AG20443 (cell line): ENCODE data around the gene CMTM2.
A peak's percentile ranks its signal among the peaks of the same experiment; 100 is the strongest.
"Not testable (repeated sequence)": the region's sequence is repeated elsewhere in the genome, so short reads cannot be mapped to it uniquely, and the experiment has no call there.

Experiments
- DNase-seq: peaks from one replicate; pipeline ENCODE4 v3.0.0; 2012; ENCODE audit warnings: low spot score, mixed read lengths

Gene CMTM2

GRCh38 chr16:66605979-66606751, 26.9 kb downstream of the CMTM2 start:
- DNase-seq, result no peak

GRCh38 chr16:66608241-66609138, 29.2 kb downstream of the CMTM2 start:
- peak; percentile 94 for DNase-seq

GRCh38 chr16:66609139-66609510, 29.9 kb downstream of the CMTM2 start:
- no peak for DNase-seq

- DNase-seq, result no peak
These were observed 31.0 kb downstream of the CMTM2 start for GRCh38 chr16:66610111-66610820.

GRCh38 chr16:66611911-66612310, 32.6 kb downstream of the CMTM2 start:
- DNase-seq, result not testable (repeated sequence)

GRCh38 chr16:66612422-66612821, 33.2 kb downstream of the CMTM2 start:
- DNase-seq, result no peak

GRCh38 chr16:66614161-66614802, 35.0 kb downstream of the CMTM2 start:
- no peak for DNase-seq

- DNase-seq, result no peak
These were observed 36.9 kb downstream of the CMTM2 start for GRCh38 chr16:66616169-66616568.

- DNase-seq, result no peak
These were observed 37.3 kb downstream of the CMTM2 start for GRCh38 chr16:66616592-66616991.

GRCh38 chr16:66617010-66617434, 37.8 kb downstream of the CMTM2 start:
- DNase-seq, result no peak

GRCh38 chr16:66617728-66618127, 38.5 kb downstream of the CMTM2 start:
- DNase-seq, result no peak

- peak; percentile 91 for DNase-seq
These were observed 39.5 kb downstream of the CMTM2 start for GRCh38 chr16:66618588-66619375.

GRCh38 chr16:66619534-66620428, 40.5 kb downstream of the CMTM2 start:
- DNase-seq, result peak; percentile 48

GRCh38 chr16:66620429-66620795, 41.1 kb downstream of the CMTM2 start:
- DNase-seq, result no peak

GRCh38 chr16:66621973-66622372, 42.7 kb downstream of the CMTM2 start:
- DNase-seq, result no peak

- no peak for DNase-seq
These were observed 43.6 kb downstream of the CMTM2 start for GRCh38 chr16:66622863-66623262.

- DNase-seq, result no peak
These were observed 44.5 kb downstream of the CMTM2 start for GRCh38 chr16:66623755-66624154.

- not testable (repeated sequence) for DNase-seq
These were observed 48.5 kb downstream of the CMTM2 start for GRCh38 chr16:66627611-66628378.

- DNase-seq, result no peak
These were observed 50.6 kb downstream of the CMTM2 start for GRCh38 chr16:66629856-66630255.
